A549 (cell line): ENCODE results near the gene KLHL2.

Experiments
- CHD4 ChIP-seq: fragments of 200-600 bp; sonication (generic); IDR thresholded peaks from 2 replicates; pipeline ENCODE4 v1.6.1; 2016; ENCODE audit warnings: antibody characterized with exemption, mild to moderate bottlenecking, borderline replicate concordance
- ELK1 ChIP-seq: fragments of 150-350 bp; IDR thresholded peaks from 2 replicates; pipeline ENCODE4 v1.6.1; 2014; ENCODE audit warnings: low read depth, mild to moderate bottlenecking, low read length
- EP300 ChIP-seq, 2 experiments: fragments of >200 bp; sonication (Bioruptor Twin); formaldehyde crosslinking; IDR thresholded peaks; 2 replicates in 1 of 2; 3 replicates in 1 of 2; pipeline ENCODE4 v1.6.1; 2016 to 2017

DNA sequence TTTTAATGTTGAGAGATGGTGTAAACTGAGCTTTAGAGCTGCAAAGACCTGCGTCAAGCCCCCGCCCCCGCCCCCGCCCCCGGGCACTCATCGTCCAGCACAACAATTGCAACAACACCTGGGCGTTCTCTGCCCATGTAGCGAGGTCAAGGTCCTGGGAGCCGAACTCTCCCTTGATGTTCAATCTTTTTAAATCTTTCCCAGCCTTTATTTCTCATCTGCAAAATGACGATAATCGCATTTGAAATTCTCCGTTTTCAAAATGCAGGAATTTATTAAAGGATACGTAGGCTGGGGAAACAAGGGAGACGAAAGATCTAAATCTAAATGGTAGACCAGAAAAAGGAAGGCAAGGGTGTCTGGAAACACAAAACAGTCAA lies 119.5 kb downstream of the KLHL2 start:
- TF ChIP-seq EP300 (IDR thresholded peaks at IDR 0.05) (no peak), CHD4 (no peak), ELK1 (no peak)
